Effector CD8-positive, alpha-beta T cell (primary cell): ENCODE data around the gene MAP3K9.
"Not testable (repeated sequence)": the region's sequence is repeated elsewhere in the genome, so short reads cannot be mapped to it uniquely, and the experiment has no call there.

ENCODE experiments used
- DNase-seq: peaks from one replicate; lab custom pipeline; 2025; lab: John Stamatoyannopoulos, UW

MAP3K9 gene

DNA sequence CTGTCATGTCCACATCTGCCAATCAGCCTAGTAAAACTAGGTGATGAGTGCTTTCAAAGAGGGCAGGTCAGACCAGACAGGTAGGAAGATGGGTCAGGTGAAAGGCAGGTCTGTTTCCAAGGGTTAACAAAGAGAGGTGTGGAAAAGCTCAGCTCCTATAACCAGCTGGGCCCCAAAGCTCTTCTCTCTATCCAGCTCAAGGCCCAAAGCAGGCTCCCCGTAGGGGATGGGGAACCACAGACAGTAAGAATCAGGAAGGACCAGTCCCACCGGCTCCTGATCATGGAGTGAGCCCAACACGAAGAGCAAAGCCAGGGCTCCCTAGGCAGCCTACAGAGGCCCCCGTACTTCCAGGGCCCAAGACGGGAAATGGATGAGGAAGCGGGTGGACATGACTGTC lies 84.4 kb downstream of the MAP3K9 start:
- DNase-seq, result no peak

DNA sequence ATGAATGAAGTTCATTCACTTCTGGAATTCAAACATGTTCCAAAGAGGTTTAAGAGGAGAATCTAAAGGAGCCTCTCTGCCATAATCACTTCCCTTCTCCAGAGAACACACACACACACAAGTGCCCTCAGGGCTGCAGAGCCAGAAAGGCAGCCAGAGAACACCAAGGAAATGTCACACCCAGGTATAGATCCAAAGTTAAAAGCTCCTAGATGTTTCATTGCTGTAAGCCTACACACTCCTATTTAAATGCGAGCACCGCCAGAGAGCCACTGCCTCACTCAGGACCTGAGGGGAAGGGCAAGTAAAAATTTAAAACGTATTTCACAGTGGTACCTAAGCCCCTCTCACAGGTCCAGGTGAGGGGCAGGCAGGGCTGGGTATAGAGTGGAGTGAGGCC lies 85.2 kb downstream of the MAP3K9 start:
- no peak for DNase-seq

DNA sequence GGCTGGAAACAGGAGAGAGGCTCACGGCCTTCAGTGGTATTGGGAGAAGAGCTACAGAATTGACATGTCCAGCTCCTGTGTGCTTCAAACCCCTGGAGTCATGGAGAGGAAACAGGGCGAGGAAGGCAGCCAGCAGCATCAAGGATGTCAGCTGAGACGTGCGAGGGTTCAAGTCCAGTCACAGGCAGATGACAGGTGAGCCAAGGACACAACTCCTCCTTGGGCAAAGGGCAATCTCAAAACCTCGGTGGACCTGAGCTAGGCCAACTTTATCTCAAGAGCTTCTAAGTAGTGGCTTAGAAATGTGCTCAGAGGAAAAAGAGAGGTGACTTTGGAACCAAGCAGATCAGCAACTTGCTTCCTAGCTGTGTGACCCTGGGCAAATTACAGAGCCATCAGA lies 86.0 kb downstream of the MAP3K9 start:
- DNase-seq, result no peak

DNA sequence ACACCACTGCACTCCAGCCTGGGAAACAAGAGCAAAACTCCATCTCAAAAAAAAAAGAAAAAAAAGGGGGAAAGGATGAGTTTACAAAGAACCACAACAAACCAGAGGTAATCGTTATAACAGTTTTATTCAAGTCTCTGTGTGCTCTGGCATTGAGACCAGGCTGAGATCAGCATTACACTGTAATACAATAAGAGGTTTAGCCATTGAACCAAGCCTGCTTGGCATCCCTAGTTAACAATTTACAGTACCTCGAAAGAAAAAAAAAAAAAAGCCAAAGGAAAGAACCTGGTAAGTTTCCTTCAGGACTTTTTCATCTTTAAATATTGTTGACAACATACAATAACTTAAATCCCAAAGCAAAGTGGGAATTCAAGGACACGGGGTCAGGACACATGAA lies 86.9 kb downstream of the MAP3K9 start:
- no peak for DNase-seq

DNA sequence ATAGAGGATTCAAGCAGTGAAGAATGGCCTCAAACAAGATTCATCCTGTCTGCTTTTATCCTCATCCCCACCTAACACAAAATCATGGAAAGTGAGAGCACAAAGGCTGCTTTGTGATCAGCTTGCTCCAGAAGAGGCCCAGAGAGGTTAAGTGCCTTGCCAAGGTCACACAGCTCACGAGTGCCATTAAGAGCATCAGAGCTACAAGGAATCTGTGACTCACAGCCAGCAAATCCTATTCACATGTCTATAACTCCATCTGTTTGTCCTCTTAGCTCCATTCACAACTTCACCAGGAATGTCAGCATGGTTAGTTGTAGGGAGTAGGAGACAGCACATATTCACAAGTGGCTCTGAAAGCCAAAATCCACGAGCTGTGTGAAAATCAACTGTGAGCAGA lies 87.8 kb downstream of the MAP3K9 start:
- no peak for DNase-seq

DNA sequence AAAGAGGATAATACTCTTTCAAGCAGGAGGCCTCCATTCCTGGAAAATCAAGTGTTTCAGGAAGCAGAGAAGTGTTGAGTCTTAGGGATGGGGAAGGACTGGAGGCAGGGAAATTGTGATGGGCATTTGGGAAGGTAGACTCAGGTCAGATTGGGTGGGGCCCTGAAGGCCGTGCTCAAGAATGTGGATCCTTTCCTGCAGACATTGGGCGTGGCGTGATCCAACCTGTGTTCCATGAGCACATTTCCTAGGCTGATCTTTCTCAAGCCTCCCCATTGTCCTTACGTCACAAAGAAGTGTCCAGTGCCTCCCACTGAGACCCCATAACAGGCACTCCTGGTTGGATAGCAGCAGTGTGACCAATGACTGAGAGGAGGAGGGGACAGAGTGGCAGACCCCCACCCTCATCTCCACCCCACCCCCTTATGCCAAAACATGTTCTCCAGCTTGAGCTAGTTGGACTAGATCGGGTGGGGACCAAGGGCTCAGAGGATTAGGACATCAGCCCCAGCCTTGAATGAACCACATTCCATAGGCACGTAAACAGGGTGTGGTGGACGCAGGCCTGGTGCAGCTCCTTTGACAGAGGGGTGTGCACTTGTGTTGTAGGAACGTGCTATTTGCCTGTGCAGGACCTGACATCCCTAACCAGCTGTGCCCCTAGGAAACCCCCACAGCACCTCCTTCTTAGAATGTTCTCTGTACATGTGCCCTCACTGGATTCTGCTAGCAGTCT lies 90.8 kb downstream of the MAP3K9 start:
- no peak for DNase-seq

DNA sequence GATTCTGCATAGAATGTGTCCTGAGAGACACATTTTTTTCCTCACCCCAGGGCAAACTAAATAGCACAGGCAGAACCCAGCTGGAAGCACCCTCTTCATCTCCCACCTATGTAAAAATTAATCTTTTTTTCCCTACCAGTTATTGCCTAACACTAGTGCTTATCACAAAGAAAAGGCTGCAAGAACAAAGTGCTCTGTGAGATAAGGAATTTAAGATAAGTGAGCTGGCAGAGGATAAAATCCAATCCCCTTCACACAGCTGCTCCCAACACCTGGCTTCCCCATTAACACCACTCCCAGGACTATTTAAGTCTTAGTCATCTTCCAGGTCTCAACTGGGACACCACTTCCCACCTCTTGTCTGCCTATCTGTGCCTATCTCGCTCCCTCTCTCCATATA lies 92.4 kb downstream of the MAP3K9 start:
- DNase-seq, result no peak

DNA sequence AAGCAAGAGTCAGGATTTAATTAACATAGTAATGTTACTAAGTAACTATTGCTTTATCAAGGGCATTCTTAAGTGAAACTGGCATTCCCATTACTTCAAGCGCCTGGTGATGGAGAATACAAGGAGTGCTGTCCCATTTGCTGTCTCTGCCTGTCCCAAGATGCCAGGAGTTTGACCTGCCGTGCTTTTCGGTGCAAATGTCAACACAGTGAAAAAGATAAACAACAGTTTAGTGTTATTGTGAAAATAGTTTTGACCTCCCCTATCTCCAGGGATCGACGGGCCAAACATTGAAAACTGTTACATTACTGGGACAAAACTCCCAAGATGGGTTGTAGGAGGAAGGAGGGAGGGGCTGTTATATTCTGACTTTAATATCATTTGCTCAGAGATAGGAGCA lies 92.8 kb downstream of the MAP3K9 start:
- no peak for DNase-seq

DNA sequence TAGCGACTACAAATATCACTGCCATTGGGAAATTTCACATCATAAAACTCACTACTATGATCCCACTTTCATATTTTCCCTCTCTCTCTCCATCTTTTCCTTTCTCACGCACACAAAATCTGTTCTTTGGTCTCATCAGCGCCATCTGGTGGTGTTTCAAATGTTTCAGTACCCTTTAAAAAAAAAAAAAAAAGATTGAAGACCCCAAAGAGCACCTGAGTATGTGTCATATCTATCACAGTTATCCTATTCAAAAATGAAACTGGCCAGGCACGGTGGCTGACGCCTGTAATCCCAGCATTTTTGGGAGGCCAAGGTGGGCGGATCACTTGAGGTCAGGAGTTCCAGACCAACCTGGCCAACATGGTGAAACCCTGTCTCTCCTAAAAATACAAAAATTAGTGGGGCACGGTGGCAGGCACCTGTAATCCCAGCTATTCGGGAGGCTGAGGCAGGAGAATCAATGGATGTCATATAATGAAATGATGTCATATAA lies 95.2 kb downstream of the MAP3K9 start:
- DNase-seq, result peak; percentile 43

DNA sequence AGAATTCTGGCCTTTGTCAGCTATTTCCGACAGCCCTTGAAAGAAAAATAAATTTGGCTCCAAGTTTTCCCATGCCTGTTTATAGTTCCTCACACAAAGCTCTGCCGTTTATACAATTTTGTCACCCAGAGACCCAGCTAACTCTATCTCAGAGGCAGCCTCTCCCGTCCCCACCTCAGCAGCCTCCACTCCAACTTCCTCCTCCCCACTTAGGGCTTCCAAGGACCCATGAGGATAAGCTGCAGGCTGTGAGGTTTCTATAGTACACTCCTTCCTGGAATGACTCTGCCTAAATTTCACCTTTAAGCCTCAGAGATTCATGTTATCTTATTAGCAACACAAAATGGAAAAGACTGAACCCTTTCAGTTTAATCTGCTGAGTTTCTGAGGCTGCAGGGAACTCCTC lies 95.8 kb downstream of the MAP3K9 start:
- DNase-seq, result no peak

DNA sequence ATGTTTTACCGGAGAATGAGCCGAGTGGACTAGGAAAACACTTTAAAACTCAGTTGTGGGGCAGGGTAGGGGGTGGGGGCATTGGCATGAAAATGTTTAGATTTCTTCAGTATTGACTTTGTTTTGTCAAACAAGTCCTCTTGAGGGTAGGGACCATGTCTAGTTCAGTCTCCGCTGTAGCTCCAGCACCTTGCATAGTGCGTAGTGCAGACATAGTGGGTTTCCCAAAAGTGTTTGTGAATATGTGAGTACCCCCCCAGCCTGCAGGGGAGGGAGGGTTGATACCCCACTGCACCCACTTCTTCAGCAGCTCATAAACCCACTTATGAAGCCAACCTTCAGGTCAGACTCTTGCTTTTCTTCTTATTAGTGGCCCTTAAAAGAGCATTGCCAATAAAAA lies 96.2 kb downstream of the MAP3K9 start:
- no peak for DNase-seq

DNA sequence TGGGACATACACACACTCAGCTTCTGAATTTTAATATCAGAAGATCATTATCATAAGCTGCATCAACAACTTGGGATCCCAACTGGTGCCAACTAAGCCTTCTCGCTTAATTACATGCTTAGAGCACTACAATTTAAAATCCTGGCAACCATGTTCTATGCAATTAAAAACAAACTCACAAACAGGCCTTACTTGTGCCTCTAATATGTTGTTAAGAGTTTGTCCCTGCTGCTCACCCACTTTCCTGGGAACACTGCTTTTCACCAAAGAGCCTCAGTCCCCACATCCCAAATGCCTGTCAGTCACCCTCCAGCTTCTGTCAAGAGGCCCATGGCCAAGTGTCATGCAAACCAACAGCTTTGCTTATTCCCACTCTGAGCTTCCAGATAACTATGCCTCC lies 97.9 kb downstream of the MAP3K9 start:
- no peak for DNase-seq

DNA sequence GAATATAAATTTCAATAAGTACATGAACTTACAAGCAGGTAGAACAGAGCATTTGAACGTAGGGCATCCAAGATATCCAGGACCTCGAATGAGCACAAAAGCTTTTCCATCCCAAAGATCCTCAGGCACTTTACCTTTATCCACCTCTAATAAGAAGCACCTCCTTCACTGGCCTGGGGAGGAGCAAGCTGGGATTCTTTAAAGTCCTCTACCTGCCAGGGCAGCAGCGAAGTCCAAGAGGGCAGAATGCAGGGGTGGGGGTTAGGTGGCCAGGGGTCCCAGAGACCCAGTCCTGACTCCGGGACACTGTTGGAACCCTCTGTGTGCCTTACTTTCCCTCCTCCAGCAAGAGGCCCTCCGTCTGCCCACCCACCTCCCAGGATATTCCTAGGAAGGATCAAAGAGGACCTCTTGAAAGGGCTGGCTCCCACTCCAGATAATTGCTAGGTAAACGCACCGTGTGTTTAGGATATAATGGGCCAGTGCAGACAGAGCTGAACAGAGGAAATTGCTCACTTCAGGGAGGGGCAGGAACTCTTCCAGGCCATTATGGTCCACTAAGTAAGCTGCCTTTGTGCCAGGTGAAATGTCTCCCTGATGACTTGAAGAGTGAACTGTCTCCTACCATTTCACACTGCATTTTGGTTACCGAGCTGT lies 99.5 kb downstream of the MAP3K9 start:
- no peak for DNase-seq

DNA sequence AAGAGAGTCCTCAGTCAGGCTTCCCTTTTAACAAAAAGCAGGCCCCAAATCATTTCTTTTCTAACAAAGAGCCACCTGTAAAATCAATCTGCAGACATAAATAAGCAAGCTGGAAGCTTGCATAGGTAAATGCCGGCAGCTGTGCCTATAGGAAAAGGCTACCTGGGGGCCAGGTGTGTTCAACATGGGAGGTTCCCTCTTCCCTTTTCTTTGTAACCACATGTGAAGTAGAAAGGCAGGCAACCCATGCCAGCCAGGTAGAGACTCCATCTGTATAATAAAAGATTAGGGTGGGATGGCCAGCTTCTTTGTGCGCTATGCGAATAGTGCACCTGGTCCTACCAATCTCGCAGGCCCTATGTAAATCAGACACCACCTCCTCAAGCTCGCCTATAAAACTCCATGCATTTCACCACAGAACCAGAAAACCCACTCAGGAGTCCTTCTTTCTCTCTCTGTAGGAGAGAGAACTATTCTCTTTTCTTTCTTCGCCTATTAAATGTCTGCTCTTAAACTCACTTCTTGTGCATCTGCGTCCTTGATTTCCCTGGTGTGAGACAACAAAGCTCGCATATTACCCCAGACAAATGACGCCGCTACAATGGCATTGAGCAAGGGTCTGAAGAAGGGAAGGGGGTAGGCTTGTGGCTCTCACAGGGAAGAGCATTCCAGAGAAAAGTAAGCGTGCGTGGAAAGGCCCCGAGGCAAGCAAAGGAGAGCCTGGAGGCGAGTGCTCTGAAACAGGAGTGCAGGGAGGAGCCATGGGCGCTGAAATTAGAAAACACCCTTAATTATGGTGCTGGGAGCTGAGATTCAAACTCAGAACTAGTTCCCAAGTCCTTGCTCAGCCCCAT lies 100.4 kb downstream of the MAP3K9 start:
- no peak for DNase-seq

DNA sequence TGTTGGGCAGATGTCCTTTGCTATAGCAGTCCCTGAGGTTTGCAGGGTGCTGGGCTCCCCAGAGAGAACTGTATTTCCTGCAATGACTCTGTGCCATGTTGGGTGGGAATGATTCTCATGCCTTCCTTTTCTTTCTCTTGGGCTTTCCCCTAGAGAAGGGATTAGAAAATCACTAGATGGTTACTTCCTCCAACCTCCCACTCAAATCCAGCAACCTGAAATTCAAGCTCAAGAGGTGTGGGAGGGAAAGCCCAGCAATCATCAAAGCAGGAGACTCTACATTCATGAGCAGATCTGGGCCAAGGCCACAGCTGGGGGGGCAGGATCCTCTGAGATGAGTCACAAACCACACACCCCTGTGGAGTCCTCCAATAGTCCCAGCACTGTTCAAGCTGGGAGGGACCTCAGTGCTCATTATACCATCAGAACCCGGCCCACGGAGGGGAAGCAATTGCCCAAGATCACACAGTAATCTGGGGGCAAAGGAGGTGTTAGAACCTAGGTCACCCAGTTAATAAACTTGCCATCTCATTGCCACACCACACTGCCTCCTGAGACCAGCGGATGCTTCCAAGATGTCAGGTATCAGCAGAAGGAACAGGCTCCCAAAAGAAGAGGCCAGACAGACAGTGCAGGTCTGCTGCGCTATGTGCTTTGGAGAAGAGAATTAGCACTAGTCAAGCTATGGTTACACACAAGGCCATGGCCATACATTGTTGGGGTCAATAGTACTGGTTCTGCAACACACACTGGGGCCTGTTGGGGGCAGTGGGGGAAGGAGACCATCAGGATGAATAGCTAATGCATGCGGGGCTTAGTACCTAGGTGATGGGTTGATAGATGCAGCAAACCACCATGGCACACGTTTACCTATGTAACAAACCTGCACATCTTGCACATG lies 101.9 kb downstream of the MAP3K9 start:
- no peak for DNase-seq

DNA sequence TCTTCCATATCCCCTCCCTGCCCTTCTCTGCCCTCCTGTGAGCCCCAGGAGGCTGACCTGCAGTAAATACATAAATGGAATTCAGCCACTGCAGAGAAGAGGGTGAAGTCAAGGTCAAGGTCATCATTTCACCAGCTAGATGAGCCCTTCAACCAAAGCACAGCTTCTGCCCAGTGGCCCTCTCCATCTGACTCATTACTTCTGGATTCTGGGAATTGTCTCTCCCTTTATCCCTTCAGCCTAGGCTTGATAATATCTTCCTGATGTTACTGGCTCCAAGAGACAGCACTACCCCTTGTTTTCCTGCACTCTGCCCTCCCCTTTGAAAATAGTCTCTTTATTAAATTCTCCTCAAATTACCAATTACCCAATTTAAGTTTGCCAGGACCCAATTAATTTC lies 103.1 kb downstream of the MAP3K9 start:
- no peak for DNase-seq

DNA sequence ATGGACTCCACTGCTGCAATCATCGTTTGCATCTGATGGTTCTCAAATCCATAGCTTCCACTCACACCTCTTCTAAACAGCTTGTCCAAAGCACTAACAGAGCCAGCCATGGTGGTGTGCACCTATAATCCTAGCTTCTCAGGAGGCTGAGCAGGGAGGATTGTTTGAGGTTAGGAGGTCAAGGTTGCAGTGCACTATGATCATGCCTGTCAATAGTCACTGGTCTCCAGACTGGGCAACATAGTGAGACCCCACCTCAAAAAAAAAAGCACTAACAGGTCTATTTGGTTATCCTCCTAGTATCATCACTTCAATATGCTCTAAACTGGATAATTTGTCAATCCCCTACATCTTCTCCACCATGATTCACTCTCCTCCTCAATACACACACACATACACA lies 104.4 kb downstream of the MAP3K9 start:
- no peak for DNase-seq

DNA sequence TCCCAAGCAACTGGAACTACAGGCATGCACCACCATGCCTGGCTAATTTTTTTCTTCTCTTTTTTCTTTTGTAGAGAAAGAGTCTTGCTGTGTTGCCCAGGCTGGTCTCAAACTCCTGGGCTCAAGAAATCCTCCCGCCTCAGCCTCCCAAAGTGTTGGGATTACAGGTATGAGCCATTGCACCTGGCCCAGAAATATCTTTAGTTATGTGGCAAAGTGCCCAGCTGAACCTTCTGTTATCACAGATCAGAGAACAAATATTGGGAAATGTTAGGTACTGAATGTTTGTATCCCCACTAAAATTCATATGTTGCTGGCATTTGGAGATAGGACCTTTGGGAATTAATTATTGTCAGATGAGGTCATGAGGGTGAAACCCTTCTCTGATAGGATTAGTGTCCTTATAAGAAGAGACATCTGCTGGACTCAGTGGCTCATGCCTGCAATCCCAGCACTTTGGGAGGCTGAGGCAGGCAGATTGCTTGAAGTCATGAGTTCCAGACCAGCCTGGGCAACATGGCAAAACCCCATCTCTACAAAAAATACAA lies 105.6 kb downstream of the MAP3K9 start:
- not testable (repeated sequence) for DNase-seq

DNA sequence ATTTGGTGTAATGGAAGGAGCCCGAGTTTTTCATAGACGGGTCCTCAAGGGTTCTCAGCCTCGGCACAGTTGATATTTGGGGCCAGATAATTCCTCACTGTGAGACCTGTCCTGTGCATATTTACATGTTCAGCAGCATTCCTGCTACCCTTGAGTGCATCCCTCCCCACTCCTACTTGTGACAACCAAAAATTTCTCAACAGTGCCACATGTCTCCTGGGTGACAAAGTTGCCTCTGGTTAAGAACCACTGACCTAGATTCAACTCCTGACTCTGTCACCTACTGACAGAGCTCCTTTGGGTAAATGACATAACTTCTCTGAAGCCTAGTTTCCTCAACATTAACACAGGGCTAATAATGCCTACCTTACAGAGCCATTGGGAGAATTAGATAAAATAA lies 107.2 kb downstream of the MAP3K9 start:
- no peak for DNase-seq

DNA sequence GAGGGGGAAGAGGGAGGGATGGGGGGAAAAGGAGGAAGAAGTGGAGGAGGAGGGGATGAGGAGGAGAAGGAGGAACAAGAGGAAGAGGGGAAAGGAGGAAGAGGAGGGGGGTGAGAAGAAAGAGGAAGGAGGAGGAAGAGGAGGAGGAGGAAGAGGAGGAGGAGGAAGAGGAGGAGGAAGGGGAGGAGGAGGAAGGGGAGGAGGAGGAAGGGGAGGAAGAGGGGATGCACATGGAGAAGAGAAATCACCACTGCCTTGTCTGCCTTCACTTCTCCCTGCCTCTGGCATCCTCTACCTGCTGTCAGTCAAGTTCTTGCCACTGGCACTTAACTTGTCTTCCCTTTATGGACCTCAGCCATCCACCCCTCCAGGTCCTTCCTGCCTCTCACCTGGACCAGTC lies 107.7 kb downstream of the MAP3K9 start:
- no peak for DNase-seq

DNA sequence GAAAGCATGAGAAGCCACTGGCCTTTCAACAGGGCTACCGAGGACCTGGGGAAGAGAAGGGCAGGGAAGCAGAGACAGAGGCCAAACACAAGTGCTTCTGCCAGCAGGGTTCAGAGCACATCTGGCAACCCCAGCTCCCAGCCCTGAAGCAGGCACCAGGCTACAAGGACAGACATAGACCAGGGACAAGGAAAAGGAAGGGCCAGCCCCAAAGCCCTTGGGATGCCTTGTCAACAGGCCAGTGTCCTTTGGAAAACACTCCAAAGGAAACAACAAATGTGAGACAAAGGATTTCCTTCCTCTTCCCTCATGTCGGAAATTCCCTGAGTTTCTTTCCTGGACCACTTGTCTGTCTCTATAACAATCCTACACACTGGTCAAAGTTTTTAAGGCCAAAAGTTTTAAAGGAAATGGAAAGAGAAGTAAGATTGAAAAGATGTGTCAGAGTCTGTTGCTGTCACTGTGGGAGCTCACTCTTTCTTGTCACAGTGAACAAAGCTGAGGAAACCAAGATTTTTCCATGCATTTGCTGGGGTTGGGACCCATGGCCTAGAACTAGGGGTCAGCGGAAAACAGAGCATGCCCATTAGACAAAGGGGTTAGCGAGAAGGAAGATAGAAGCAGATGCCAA lies 108.2 kb downstream of the MAP3K9 start:
- no peak for DNase-seq
